ENCODE results near the gene RELN.
"Not testable (repeated sequence)": the region's sequence is repeated elsewhere in the genome, so short reads cannot be mapped to it uniquely, and the experiment has no call there.

The RELN gene

DNA sequence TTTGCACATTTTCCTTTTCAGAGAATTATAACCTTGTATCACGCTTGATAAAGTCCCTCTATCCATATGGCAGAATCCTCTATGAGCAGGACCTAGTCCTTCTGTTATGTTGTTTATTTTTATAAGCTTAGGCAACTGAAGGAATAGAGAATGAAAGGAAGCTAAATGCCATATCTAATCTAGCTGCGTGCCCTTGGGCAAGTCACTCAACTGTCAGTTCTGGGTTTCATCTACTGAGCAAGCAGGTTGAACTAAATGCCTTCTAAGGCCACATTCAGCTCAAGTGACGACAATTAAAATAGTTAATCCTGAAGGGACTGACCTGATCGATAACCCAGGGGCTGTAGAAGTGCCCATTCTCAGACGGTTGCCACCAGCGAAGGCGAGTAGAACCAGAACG lies 449.6 kb downstream of the RELN start:
- no peak for DNase-seq

- no peak for DNase-seq
Observed at GRCh38 chr7:103538964-103539709, 450.3 kb downstream of the RELN start.

- DNase-seq = no peak
Observed at GRCh38 chr7:103533761-103534160, 455.7 kb downstream of the RELN start.

DNA sequence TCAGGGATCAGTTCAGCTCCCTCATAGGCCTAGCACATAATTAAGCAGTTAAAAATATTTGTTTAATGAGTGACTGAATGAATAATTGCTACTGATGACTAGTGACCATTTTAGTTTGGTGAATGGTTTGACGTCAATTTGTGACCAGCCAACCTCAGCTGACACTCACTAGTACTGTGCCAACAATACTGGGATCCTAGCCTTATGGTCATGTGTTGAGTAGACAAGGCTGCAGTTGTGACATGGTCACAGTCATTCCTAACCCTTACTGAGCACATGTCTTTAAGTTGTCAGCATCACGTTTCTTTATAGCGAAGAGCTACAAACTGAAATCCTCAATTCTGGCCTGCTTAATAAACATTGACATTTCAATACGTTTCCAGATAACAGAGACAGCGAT lies 456.5 kb downstream of the RELN start:
- no peak for DNase-seq

GRCh38 chr7:103528152-103528551 lies 461.3 kb downstream of the RELN start:
- no peak for DNase-seq

DNA sequence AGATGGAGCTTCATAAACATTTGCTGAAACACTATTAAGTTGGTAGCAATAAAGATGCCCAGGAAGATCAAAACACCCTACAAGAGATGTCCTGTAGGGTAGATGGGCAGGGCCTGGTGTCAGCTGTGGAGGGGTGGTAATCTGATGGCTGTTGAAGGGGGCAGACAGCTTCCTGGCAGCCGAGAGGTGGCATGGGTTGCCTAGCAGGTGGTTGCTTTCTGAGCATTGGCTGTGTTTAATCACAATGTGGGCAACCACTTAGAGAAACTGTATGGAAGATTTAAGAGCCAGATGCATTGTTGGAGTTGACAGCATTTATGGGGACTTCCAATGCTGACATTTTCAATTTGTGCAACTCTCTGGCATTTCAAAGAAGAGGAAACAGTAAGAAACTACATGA lies 463.5 kb downstream of the RELN start:
- no peak for DNase-seq

DNA sequence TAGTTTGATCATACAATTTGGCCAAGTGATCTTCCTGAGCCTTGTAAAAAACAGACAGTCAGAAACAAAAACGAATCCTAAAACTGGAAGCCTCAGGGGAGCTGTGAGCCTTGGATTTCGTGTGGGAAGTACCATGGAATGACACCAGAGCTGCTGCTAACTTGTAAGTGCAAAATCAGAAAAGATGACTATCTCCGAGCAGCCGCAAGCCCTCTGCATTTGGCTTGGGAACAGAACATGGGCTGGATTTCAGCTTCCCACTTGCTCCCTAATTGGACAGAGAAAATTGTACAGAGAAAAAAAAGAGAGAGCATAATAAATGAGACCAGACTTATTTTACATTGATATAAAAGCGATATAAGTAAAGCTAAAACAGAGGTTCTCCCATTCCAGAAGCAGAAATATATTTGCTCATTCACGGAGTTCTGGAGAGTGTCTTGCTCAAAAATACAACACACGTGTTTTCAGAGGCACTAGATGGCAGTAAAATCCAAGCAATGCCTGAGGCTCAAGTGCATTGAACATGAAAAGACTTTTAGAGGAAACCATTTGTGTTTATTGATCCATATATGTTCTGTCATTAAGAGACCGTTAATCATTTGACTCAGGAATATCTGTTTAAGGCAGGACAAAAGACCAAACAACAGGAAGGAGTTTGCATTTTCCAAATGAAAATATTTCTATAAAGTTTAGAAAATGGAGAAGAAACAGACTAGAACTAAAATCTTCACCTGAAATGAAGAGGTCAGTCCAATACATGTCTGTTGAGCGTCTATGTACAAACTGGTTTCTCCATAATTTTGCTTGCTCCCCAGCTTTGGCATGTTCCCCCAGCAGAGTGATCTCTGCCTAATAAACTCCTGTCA lies 465.2 kb downstream of the RELN start:
- DNase-seq = no peak

DNA sequence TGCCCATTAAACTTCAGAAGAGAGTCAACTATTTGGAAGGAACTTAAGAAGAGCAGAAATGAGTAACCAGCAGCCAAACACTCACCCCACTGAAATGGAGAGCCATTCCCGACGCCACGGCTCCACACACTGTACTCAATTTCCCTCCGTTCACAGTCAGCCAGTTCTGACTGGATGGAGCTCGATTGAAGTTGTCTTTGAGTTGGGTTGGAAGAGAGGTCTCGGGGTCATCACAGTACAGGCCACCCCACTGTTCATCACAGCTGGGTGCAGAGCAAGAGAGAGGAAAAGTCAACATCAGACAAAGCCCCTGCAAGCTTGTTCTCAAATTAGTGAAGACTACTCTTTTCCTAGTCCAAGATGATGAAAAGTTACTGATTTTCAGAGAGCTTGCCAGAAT lies 467.5 kb downstream of the RELN start:
- DNase-seq = no peak

DNA sequence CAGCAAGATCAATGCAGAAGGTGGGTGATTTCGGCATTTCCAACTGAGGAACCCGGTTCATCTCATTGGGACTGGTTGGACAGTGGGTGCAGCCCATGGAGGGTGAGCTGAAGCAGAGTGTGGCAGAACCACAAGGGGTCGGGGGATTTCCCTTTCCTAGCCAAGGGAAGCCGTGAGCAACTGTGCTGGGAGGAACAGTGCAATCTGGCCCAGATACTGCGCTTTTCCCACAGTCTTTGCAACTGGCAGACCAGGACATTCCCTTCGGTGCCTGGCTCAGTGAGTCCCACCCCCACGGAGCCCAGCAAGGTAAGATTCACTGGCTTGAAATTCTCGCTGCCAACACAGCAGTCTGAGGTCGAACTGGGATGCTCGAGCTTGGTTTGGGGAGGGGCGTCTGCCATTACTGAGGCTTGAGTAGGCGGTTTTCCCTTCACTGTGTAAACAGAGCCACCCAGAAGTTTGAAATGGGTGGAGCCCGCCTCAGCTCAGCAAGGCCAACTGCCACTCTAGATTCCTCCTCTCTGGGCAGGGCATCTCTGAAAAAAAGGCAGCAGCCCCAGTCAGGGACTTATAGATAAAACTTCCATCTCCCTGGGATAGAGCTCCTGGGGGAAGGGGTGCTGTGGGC lies 484.8 kb downstream of the RELN start:
- DNase-seq = no peak

- DNase-seq = no peak
Observed at GRCh38 chr7:103501206-103501605, 488.3 kb downstream of the RELN start.

- DNase-seq = no peak
Observed at GRCh38 chr7:103499976-103500375, 489.5 kb downstream of the RELN start.

DNA sequence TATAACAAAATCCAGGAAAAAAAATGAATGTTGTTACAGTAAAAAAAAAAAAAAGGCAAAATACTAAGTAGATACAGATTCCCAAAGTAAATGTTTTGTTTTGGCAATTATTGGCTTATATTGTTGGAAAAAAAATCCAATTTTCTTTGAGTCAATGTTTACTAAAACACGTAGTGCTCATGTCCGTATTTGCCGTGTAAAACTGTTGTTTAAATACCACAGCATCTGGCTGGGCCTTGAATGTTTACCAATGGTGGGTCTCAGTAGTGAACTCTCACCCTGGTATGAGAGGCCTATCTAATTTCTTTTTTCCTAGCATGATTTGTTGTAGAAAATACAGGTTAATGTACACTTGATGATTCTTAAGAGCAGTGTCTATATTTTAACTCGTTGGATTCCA lies 502.0 kb downstream of the RELN start:
- DNase-seq = no peak

DNA sequence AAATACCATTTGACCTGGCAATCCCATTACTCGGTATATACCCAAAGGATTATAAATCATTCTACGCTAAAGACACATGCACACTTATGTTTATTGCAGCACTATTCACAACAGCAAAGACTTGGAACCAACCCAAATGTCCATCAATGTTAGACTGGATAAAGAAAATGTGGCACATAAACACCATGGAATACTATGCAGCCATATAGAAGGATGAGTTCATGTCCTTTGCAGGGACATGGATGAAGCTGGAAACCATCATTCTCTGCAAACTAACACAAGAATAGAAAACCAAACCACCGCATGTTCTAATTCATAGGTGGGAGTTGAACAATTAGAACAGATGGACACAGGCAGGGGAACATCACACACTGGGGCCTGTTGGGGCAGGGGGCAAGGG lies 502.6 kb downstream of the RELN start:
- DNase-seq = not testable (repeated sequence)

- no peak for DNase-seq
Observed at GRCh38 chr7:103480771-103481170, 508.7 kb downstream of the RELN start.

DNA sequence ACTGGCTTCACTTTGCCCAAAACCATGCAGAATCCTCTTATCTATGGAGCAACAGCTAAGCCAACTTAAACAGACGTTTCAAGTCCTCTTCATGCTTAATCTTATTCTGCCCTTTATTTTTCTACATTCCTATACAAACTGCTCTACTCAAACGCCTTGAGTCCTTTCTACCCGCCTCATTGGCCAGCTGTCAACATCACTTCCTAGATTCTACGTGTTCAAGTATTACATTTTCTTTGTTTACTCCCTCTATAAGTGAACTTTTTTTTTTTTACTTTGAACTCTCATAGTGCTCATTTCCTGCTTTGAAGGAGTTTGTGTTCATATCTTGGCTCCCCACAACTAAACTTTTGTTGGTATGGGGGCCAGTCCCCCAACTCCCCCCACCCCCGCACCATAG lies 514.5 kb downstream of the RELN start:
- no peak for DNase-seq

DNA sequence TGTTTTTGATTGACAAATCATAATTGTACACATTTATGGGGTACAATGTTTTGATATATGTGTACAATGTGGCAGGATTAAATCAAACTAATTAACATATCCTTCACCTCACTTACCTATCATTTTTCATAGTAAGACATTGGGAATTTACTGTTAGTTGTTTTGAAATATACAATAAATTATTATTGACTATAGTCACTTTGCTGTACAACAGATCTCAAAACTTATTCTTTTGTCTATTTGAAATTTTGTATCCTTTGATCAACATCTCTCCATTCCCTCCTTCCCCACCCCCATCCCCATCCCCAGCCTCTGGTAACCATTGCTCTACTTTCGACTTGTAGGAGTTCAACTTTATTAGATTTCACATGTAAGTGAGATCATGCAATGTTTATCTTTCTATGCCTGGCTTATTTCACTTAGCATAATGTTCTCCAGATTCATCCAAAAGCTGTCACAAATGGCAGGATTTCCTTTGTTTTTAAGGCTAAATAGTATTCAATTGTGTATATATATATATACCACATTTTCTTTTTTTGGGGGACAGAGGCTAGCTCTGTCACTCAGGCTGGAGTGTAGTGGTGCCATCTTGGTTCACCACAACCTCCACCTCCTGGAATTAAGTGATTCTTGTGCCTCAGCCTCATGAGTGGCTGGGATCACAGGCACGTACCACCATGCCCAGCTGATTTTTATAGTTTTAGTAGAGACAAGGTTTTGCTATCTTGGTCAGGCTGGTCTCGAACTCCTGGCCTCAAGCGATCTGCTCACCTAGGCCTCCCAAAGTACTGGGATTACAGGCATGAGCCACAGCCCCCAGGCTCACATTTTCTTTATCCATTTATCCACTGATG lies 520.1 kb downstream of the RELN start:
- no peak for DNase-seq

GRCh38 chr7:103466814-103467213 lies 522.6 kb downstream of the RELN start:
- DNase-seq = no peak

DNA sequence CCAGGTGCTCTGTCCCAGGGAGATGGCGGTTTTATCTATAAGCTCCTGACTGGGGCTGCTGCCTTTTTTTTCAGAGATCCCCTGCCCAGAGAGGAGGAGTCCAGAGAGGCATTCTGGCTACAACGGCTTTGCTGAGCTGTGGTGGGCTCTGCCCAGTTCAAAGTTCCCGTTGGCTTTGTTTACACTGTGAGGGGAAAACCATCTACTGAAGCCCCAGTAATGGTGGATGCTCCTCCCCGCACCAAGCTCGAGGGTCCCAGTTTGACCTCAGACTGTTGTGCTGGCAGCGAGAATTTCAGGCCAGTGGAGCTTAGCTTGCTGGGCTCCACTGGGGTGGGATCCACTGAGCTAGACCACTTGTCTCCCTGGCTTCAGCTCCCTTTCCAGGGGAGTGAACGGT lies 527.1 kb downstream of the RELN start:
- DNase-seq = no peak

DNA sequence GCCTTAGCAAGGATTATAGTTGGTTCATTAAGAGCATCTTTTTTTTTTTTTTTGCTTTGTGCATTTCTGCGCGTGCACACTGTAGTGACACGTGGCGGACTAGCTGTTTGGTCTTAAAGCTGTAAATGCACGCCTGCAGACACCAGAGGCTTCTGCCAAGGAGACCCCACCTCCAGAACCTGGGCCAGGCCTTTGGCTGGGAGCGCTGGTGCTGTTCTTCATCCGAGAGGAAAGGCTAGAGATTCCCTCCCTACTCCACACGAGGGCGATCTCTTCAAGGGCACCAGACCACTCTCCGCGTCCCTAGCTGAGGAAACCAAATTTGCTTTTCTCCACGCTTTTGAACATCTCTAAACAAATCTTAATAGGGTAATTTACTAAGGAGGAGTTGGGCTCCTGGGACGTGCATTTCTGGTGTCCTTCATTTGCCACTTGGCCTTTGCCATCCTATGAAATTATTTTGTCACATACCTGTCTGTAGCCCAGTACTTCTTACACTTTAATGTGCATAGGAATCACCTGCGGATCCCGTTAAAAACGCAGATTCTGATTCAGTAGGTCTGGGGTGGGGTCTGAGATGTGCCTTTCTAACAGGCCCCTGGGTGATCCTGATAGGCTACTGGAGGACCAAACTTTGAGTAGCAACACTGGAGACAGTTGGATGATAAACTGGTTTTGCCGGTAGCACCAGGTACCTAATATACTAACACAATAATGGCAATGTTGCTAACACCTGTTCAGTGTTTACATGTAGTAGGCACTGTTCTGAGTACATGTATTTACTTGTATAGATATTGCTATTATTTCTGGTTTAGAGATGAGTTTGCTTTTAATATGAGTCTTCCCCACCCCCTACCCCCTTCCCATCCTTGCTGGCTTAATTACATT lies 542.1 kb downstream of the RELN start:
- no peak for DNase-seq

DNA sequence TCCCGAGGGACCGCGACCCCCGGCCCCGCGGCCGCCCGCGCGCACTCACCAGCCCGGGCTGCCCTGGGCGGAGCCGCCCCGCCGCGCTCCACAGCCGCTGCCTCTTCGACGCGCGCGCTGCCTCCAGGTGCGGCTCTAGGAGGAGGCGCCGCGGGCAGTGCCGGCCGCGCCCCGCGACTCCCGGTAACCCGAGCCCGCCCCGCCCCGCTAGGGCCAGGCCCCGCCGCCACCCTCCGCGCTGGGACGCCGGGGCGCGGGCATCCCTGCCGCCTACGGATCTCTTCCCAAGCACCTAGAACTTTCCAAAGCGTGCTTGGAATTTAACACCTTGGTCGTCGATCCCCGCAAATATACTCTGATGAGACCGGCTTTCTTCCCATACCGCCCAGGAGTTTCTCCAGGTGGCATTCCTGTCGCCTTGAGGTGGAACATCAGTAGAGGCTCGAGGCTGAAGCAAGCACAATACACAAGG lies 543.4 kb downstream of the RELN start, which contains the start of gene SLC26A5:
SLC26A5 (minus strand) TSS at position 159 of the 472 bp plus-strand sequence. CDS start 24,693 bp downstream, outside the sequence.
- no peak for DNase-seq

DNA sequence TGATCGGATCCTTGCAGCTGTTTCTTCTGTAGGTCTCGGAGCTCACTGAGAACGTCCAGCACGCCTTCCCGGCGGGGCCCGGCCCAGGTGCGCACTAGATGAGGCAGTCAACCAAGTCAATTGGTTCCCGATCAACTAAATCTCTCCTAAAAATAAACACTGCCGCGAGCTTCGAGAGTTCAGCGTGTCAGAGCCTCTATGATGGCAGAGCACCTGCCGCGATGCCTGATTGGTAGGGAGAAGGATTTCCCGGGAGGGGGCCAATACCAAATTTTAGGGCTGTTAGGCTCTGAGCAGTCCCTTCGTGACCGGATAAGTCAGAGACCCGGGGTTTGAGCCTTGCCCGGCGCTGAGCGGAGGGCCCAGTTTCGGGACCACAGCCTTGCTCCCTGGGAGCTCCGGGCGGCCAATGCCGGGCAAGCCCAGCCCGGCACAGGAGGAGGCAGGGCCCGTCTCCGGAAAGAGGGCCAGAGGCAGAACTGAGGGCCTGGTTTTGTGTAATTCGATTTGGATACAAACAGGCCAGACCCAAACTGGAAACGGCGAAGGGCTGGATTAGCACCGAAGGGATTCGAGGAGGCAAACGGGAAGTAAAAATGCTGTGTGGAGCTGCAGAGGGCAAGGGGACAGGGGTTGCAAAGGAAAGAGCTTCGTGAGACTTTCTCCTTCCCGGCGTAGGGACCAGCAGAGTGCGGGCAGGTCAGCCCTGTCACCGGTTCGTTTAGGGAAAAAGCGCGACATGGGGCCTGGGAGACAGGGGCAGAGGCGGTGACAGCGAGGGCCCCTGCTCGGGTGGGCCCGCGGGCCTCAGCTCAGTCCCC lies 544.0 kb downstream of the RELN start:
- DNase-seq = no peak
